Hepatocyte (in vitro differentiated cells): Measurements from ENCODE around the gene TP73. TPM values are rescaled to one million over a fixed set of nuclear protein-coding genes. Genes with fewer than 3 reads are reported as not detected.

Experiments used
- DNase-seq: peaks from one replicate; pipeline ENCODE4 v3.0.0-alpha.2; 2016; ENCODE audit warnings: low spot score
- H2AFZ ChIP-seq: fragments of 200-600 bp; sonication (generic); 2 replicates; pipeline ENCODE4 v1.6.0; 2016; ENCODE audit warnings: antibody characterized with exemption, mild to moderate bottlenecking
- H3K27ac ChIP-seq: fragments of 200-600 bp; sonication (generic); 2 replicates; pipeline ENCODE4 v1.5.1; 2016; ENCODE audit warnings: mild to moderate bottlenecking
- H3K27me3 ChIP-seq: fragments of 200-600 bp; sonication (generic); 2 replicates; pipeline ENCODE4 v1.6.1; 2016
- H3K36me3 ChIP-seq: fragments of 200-600 bp; sonication (generic); replicated peaks from 2 replicates; pipeline ENCODE4 v1.5.1; 2016; ENCODE audit warnings: low read depth; ENCODE audit not compliant: insufficient read depth
- H3K4me1 ChIP-seq: fragments of 200-600 bp; sonication (generic); 2 replicates; pipeline ENCODE4 v1.5.1; 2016; ENCODE audit warnings: mild to moderate bottlenecking, moderate library complexity; ENCODE audit not compliant: insufficient read depth
- H3K4me2 ChIP-seq: fragments of 200-600 bp; sonication (generic); 2 replicates; pipeline ENCODE4 v1.6.0; 2016
- H3K4me3 ChIP-seq: fragments of 200-600 bp; sonication (generic); 2 replicates; pipeline ENCODE4 v1.5.1; 2016; ENCODE audit warnings: mild to moderate bottlenecking
- H3K79me2 ChIP-seq: fragments of 200-600 bp; sonication (generic); 2 replicates; pipeline ENCODE4 v1.6.0; 2017; ENCODE audit warnings: mild to moderate bottlenecking
- H3K9me2 ChIP-seq: fragments of 200-600 bp; sonication (generic); replicated peaks from 2 replicates; pipeline ENCODE4 v1.6.0; 2017; ENCODE audit warnings: mild to moderate bottlenecking; ENCODE audit not compliant: insufficient read depth
- H3K9me3 ChIP-seq: fragments of 200-600 bp; sonication (generic); 2 replicates; pipeline ENCODE4 v1.5.1; 2016; ENCODE audit warnings: low read depth, mild to moderate bottlenecking
- H4K20me1 ChIP-seq: fragments of 200-600 bp; sonication (generic); 2 replicates; pipeline ENCODE4 v1.6.0; 2016; ENCODE audit warnings: mild to moderate bottlenecking; ENCODE audit not compliant: insufficient read depth, poor library complexity, severe bottlenecking
- CTCF ChIP-seq: fragments of 200-600 bp; sonication (generic); IDR thresholded peaks from 2 replicates; pipeline ENCODE4 v1.5.1; 2016; ENCODE audit warnings: antibody characterized with exemption, mild to moderate bottlenecking; ENCODE audit not compliant: poor library complexity
- EZH2 ChIP-seq: fragments of 200-600 bp; sonication (generic); IDR thresholded peaks from 2 replicates; pipeline ENCODE4 v1.6.1; 2016; ENCODE audit warnings: antibody characterized with exemption, mild to moderate bottlenecking, borderline replicate concordance
- EZH2phosphoT487 ChIP-seq: fragments of 200-600 bp; sonication (generic); IDR thresholded peaks from one replicate; pipeline ENCODE4 v1.6.1; 2018; ENCODE audit warnings: antibody characterized with exemption, mild to moderate bottlenecking, low read depth, moderate library complexity; ENCODE audit not compliant: unreplicated experiment, severe bottlenecking
- WGBS: methylation state at CpG from one replicate; pipeline ENCODE4 v1.1.6; 2016; ENCODE audit warnings: low lambda C conversion rate; ENCODE audit errors: missing lambda C conversion rate; 5-methylcytosine and 5-hydroxymethylcytosine counted together
- polyA plus RNA-seq: library from polyadenylated mRNA; unstranded; fragments of >200 nt; fragmentation: Nextera tagmentation; extraction: Ambion mirVana; gene quantifications from 2 replicates; pipeline ENCODE4 v1.2.1, GENCODE V29; 2016
- total RNA-seq: library from RNA; depleted of rRNA; stranded (reverse); fragments of >200 nt; gene quantifications from 2 replicates; pipeline ENCODE4 v1.2.3, GENCODE V29; 2014

The TP73 gene
- total and polyA plus RNA-seq, 2 experiments from 2014 or later, result 0.27 to 0.47 TPM

- TF ChIP-seq EZH2 (no peak), CTCF (no peak), EZH2phosphoT487 (no peak)
- Histone ChIP-seq H3K27me3 (no peaks in the 10 kb centered on the region), H3K4me1 (no peaks in the 10 kb centered on the region), H3K27ac (no peak overlapping the region), H3K4me2 (no peak overlapping the region), H3K79me2 (peaks cover 10% of the 10 kb centered on the region), H2AFZ (no peak overlapping the region), H3K36me3 (no peaks in the 10 kb centered on the region), H3K9me2 (no peaks in the 10 kb centered on the region), H3K4me3 (no peak overlapping the region), H4K20me1 (no peaks in the 10 kb centered on the region), H3K9me3 (no peaks in the 10 kb centered on the region)
- 97% methylated on average over 13 of the region's 13 CpGs for WGBS
- DNase-seq, result no peak
Observed at GRCh38 chr1:3740752-3741151, 88.4 kb downstream of the TP73 start.

GRCh38 chr1:3741566-3742438 is 89.5 kb downstream of the TP73 start:
- H3K9me3 ChIP-seq, result no peaks in the 10 kb centered on the region
- TF ChIP-seq EZH2 (no peak), EZH2phosphoT487 (no peak), CTCF (no peak)
- no peaks in the 10 kb centered on the region for H3K27me3 ChIP-seq
- no peak overlapping the region for H3K4me2 ChIP-seq
- H4K20me1 ChIP-seq, result no peaks in the 10 kb centered on the region
- WGBS, result 98% methylated on average over 22 of the region's 22 CpGs
- peaks cover 19% of the 10 kb centered on the region for H3K79me2 ChIP-seq
- H3K27ac ChIP-seq, result no peak overlapping the region
- H2AFZ ChIP-seq, result no peak overlapping the region
- no peak overlapping the region for H3K4me3 ChIP-seq
- no peaks in the 10 kb centered on the region for H3K4me1 ChIP-seq
- no peaks in the 10 kb centered on the region for H3K9me2 ChIP-seq
- no peak for DNase-seq
- H3K36me3 ChIP-seq, result no peaks in the 10 kb centered on the region

GRCh38 chr1:3742439-3743298 is 90.4 kb downstream of the TP73 start:
- DNase-seq, result no peak
- no peaks in the 10 kb centered on the region for H3K4me1 ChIP-seq
- H3K4me2 ChIP-seq, result no peak overlapping the region
- H3K9me3 ChIP-seq, result no peaks in the 10 kb centered on the region
- H3K27ac ChIP-seq, result no peak overlapping the region
- no peak overlapping the region for H2AFZ ChIP-seq
- TF ChIP-seq EZH2phosphoT487 (no peak), CTCF (no peak), EZH2 (no peak)
- no peaks in the 10 kb centered on the region for H3K36me3 ChIP-seq
- H3K4me3 ChIP-seq, result no peak overlapping the region
- H3K79me2 ChIP-seq, result peaks cover 19% of the 10 kb centered on the region
- H3K9me2 ChIP-seq, result no peaks in the 10 kb centered on the region
- H4K20me1 ChIP-seq, result no peaks in the 10 kb centered on the region
- 90% methylated on average over 23 of the region's 24 CpGs for WGBS
- no peaks in the 10 kb centered on the region for H3K27me3 ChIP-seq
